Neural progenitor cell (in vitro differentiated cells): Measurements from ENCODE around the gene HTRA2. TPM values are rescaled to one million over a fixed set of nuclear protein-coding genes. Genes with fewer than 3 reads are reported as not detected.

ENCODE experiments used
- DNase-seq: peaks from one replicate; pipeline ENCODE4 v3.0.0-alpha.2; 2016; ENCODE audit warnings: low spot score
- H2AFZ ChIP-seq: fragments of 200-600 bp; sonication (generic); replicated peaks from 2 replicates; pipeline ENCODE4 v1.6.1; 2016; ENCODE audit warnings: antibody characterized with exemption
- H3F3A ChIP-seq: fragments of 200-600 bp; sonication (generic); 2 replicates; pipeline ENCODE4 v1.6.1; 2016; ENCODE audit warnings: antibody characterized with exemption, low read depth
- H3K27ac ChIP-seq: fragments of 200-600 bp; sonication (generic); 2 replicates; pipeline ENCODE4 v1.5.1; 2016; ENCODE audit warnings: mild to moderate bottlenecking
- H3K27me3 ChIP-seq: fragments of 200-600 bp; sonication (generic); 2 replicates; pipeline ENCODE4 v1.6.1; 2016; ENCODE audit warnings: mild to moderate bottlenecking, moderate library complexity
- H3K36me3 ChIP-seq: fragments of 200-600 bp; sonication (generic); 2 replicates; pipeline ENCODE4 v1.5.1; 2016
- H3K4me1 ChIP-seq: fragments of 200-600 bp; sonication (generic); 2 replicates; pipeline ENCODE4 v1.6.1; 2016; ENCODE audit warnings: mixed run types
- H3K4me2 ChIP-seq: fragments of 200-600 bp; sonication (generic); 2 replicates; pipeline ENCODE4 v1.6.1; 2016
- H3K4me3 ChIP-seq: fragments of 200-600 bp; sonication (generic); 2 replicates; pipeline ENCODE4 v1.5.1; 2016
- H3K79me2 ChIP-seq: fragments of 200-600 bp; sonication (generic); 2 replicates; pipeline ENCODE4 v1.6.1; 2016; ENCODE audit warnings: low read depth
- H3K9ac ChIP-seq: fragments of 200-600 bp; sonication (generic); 2 replicates; pipeline ENCODE4 v1.6.1; 2016
- H3K9me3 ChIP-seq: fragments of 200-600 bp; sonication (generic); 2 replicates; pipeline ENCODE4 v1.5.1; 2016; ENCODE audit warnings: low read depth
- H4K20me1 ChIP-seq: fragments of 200-600 bp; sonication (generic); 2 replicates; pipeline ENCODE4 v1.6.1; 2016; ENCODE audit warnings: low read depth
- H3K27ac Mint-ChIP-seq: 3 replicates; pipeline ENCODE4 v1.8.0; 2021; ENCODE audit warnings: mixed read lengths
- H3K27me3 Mint-ChIP-seq: 2 replicates; pipeline ENCODE4 v1.8.0; 2022; ENCODE audit warnings: low read depth, mild to moderate bottlenecking, inconsistent platforms, moderate library complexity, mixed read lengths; ENCODE audit not compliant: insufficient read depth
- H3K36me3 Mint-ChIP-seq: 3 replicates; pipeline ENCODE4 v1.8.0; 2021; ENCODE audit warnings: mixed read lengths
- H3K4me1 Mint-ChIP-seq: 3 replicates; pipeline ENCODE4 v1.8.0; 2021; ENCODE audit warnings: mixed read lengths
- H3K4me3 Mint-ChIP-seq: 3 replicates; pipeline ENCODE4 v1.8.0; 2021; ENCODE audit warnings: mild to moderate bottlenecking, moderate library complexity, mixed read lengths
- H3K9me3 Mint-ChIP-seq: 3 replicates; pipeline ENCODE4 v1.8.0; 2020; ENCODE audit warnings: mixed read lengths
- EZH2 ChIP-seq: fragments of 200-600 bp; sonication (generic); IDR thresholded peaks from 2 replicates; pipeline ENCODE4 v1.6.1; 2017; ENCODE audit warnings: antibody characterized with exemption, mild to moderate bottlenecking, moderate library complexity
- EZH2phosphoT487 ChIP-seq: fragments of 200-600 bp; sonication (generic); IDR thresholded peaks from 2 replicates; pipeline ENCODE4 v1.6.1; 2017; ENCODE audit warnings: antibody characterized with exemption
- total RNA-seq: library from RNA; depleted of rRNA; stranded (reverse); fragments of >200 nt; gene quantifications from 2 replicates; pipeline ENCODE4 v1.2.3, GENCODE V29; 2015; ENCODE audit warnings: low replicate concordance
- TF ChIP-seq, protein P1 (sequence below): fragments of 200-600 bp; sonication (generic); IDR thresholded peaks from 2 replicates; pipeline ENCODE4 v1.5.1; 2017; ENCODE audit warnings: antibody characterized with exemption, mild to moderate bottlenecking

Gene HTRA2
- total RNA-seq, 1 donor from 2014 or later = 18.5 TPM

- Histone ChIP-seq H3K4me2 (no peak overlapping the region), H3K36me3 (no peaks in the 10 kb centered on the region), H3K4me1 (no peaks in the 10 kb centered on the region), H3K9me3 (no peaks in the 10 kb centered on the region), H3K79me2 (no peaks in the 10 kb centered on the region), H3K9ac (no peak overlapping the region), H3F3A (peaks cover 4% of the 10 kb centered on the region), H3K27ac (no peak overlapping the region), H4K20me1 (no peaks in the 10 kb centered on the region), H2AFZ (no peak overlapping the region), H3K27me3 (peaks cover 46% of the 10 kb centered on the region), H3K4me3 (no peak overlapping the region)
- TF ChIP-seq, protein P1, sequence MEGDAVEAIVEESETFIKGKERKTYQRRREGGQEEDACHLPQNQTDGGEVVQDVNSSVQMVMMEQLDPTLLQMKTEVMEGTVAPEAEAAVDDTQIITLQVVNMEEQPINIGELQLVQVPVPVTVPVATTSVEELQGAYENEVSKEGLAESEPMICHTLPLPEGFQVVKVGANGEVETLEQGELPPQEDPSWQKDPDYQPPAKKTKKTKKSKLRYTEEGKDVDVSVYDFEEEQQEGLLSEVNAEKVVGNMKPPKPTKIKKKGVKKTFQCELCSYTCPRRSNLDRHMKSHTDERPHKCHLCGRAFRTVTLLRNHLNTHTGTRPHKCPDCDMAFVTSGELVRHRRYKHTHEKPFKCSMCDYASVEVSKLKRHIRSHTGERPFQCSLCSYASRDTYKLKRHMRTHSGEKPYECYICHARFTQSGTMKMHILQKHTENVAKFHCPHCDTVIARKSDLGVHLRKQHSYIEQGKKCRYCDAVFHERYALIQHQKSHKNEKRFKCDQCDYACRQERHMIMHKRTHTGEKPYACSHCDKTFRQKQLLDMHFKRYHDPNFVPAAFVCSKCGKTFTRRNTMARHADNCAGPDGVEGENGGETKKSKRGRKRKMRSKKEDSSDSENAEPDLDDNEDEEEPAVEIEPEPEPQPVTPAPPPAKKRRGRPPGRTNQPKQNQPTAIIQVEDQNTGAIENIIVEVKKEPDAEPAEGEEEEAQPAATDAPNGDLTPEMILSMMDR = no peak
- TF ChIP-seq EZH2 = no peak
- TF ChIP-seq EZH2phosphoT487 = no peak
- Mint-ChIP-seq H3K27ac (no peak overlapping the region), H3K36me3 (no peaks in the 10 kb centered on the region), H3K9me3 (no peaks in the 10 kb centered on the region), H3K4me3 (no peak overlapping the region), H3K27me3 (peaks cover 24% of the 10 kb centered on the region), H3K4me1 (peaks cover 2% of the 10 kb centered on the region)
- no peak for DNase-seq
These were observed 32.5 kb downstream of the HTRA2 start for GRCh38 chr2:74562126-74562775.

- no peaks in the 10 kb centered on the region for H3K79me2 ChIP-seq
- Mint-ChIP-seq H3K36me3 (no peaks in the 10 kb centered on the region), H3K4me1 (peaks cover 2% of the 10 kb centered on the region), H3K27ac (peak overlapping the region; percentile 55), H3K4me3 (no peak overlapping the region), H3K9me3 (no peaks in the 10 kb centered on the region), H3K27me3 (peaks cover 12% of the 10 kb centered on the region)
- no peaks in the 10 kb centered on the region for H3K36me3 ChIP-seq
- H3K9ac ChIP-seq = no peak overlapping the region
- peaks cover 51% of the 10 kb centered on the region for H3K27me3 ChIP-seq
- no peak for TF ChIP-seq EZH2phosphoT487
- TF ChIP-seq, protein P1 = no peak
- no peak overlapping the region for H3K27ac ChIP-seq
- H3K4me1 ChIP-seq = no peaks in the 10 kb centered on the region
- H4K20me1 ChIP-seq = no peaks in the 10 kb centered on the region
- no peaks in the 10 kb centered on the region for H3F3A ChIP-seq
- H3K4me2 ChIP-seq = no peak overlapping the region
- no peak overlapping the region for H2AFZ ChIP-seq
- no peak for DNase-seq
- H3K4me3 ChIP-seq = no peak overlapping the region
- H3K9me3 ChIP-seq = no peaks in the 10 kb centered on the region
These were observed 34.5 kb downstream of the HTRA2 start for GRCh38 chr2:74564222-74564621.

GRCh38 chr2:74566076-74566753 is 36.5 kb downstream of the HTRA2 start:
- no peak for DNase-seq
- Histone ChIP-seq H4K20me1 (no peaks in the 10 kb centered on the region), H3K36me3 (no peaks in the 10 kb centered on the region), H3K9ac (no peak overlapping the region), H3K27me3 (peaks cover 38% of the 10 kb centered on the region), H3K4me2 (no peak overlapping the region), H3K4me1 (no peaks in the 10 kb centered on the region), H2AFZ (no peak overlapping the region), H3F3A (no peaks in the 10 kb centered on the region), H3K4me3 (no peak overlapping the region), H3K9me3 (no peaks in the 10 kb centered on the region), H3K27ac (no peak overlapping the region), H3K79me2 (no peaks in the 10 kb centered on the region)
- peaks cover 7% of the 10 kb centered on the region for H3K27me3 Mint-ChIP-seq
- no peaks in the 10 kb centered on the region for H3K9me3 Mint-ChIP-seq
- TF ChIP-seq EZH2phosphoT487 (no peak), EZH2 (no peak)
- TF ChIP-seq, protein P1 = no peak
- no peaks in the 10 kb centered on the region for H3K36me3 Mint-ChIP-seq
- H3K4me1 Mint-ChIP-seq = peaks cover 2% of the 10 kb centered on the region
- no peak overlapping the region for H3K27ac Mint-ChIP-seq
- H3K4me3 Mint-ChIP-seq = no peak overlapping the region
